Loucy (cell line): Measurements from ENCODE around the gene RHCE.

Source experiments
- CTCF ChIP-seq: fragments of 200-600 bp; sonication (generic); conservative IDR thresholded peaks from 2 replicates; pipeline ENCODE4 v1.5.1; 2014; ENCODE audit warnings: mild to moderate bottlenecking, antibody characterized with exemption, low read length
- EZH2phosphoT487 ChIP-seq: fragments of 200-600 bp; IDR thresholded peaks from 2 replicates; pipeline ENCODE4 v1.6.1; 2018; ENCODE audit warnings: antibody characterized with exemption, mild to moderate bottlenecking, moderate library complexity, borderline replicate concordance

GRCh38 chr1:25442178-25442577 lies 21.6 kb upstream of the RHCE start:
- TF ChIP-seq CTCF, result no peak
- no peak for TF ChIP-seq EZH2phosphoT487
